K562 (cell line): Measurements from ENCODE around the gene SEMA3C. TPM values are rescaled to one million over a fixed set of nuclear protein-coding genes. Genes with fewer than 3 reads are reported as not detected.

Source experiments
- ATAC-seq: fragments of 200-7000 bp; cut with Tn5 transposase; 3 replicates; pipeline ENCODE4 v1.9.1; 2020; ENCODE audit warnings: moderate library complexity
- BruUV-seq: library from RNA; stranded (reverse); fragments of 400-500 nt; replicated peaks from 2 replicates; lab custom pipeline; 2021; lab: Mats Ljungman, UMichigan
- CTCF ChIA-PET: fragments of 300-600 bp; formaldehyde crosslinking; extraction: SDS; loops from one replicate; lab custom pipeline; 2021; ENCODE audit warnings: low intra/inter-chr PET ratio; lab: Yijun Ruan, JAX
- POLR2A ChIA-PET: fragments of 300-600, 350-650 bp; sonication (Branson Sonifier 250); formaldehyde crosslinking; extraction: SDS; loops from one replicate; lab custom pipeline; 2021; ENCODE audit warnings: antibody characterized with exemption, inconsistent platforms; lab: Yijun Ruan, JAX
- DNase-seq, 4 experiments: peaks; one replicate each; pipeline versions ENCODE4 v3.0.0 to v3.0.0-alpha.2; 2011 to 2018; ENCODE audit warnings: low spot score in 3 of 4, mixed read lengths in 3 of 4; ENCODE audit errors: extremely low read depth in 1 of 4
- FAIRE-seq: peaks from 2 replicates; lab custom pipeline; 2011; peaks lifted over from hg19 to GRCh38; lab: Jason Lieb, UNC
- H2AFZ ChIP-seq: 2 replicates; pipeline ENCODE4 v1.6.0; 2011; ENCODE audit warnings: low read depth, low read length, control low read depth, inconsistent platforms
- H3K27ac ChIP-seq: fragments of 200-600 bp; 3 replicates; pipeline ENCODE4 v1.8.0; 2011; ENCODE audit warnings: low read depth, mild to moderate bottlenecking, control low read depth, inconsistent platforms, low read length, moderate library complexity, mixed read lengths; ENCODE audit errors: extremely low read depth
- H3K27me3 ChIP-seq, 2 experiments: fragments of 300-600 bp in 1 of 2; 2 replicates in 1 of 2; 3 replicates in 1 of 2; pipeline versions ENCODE4 v1.6.0 to v1.8.0; 2011; ENCODE audit warnings: inconsistent platforms in 2 of 2, low read length in 2 of 2, mild to moderate bottlenecking in 1 of 2, mixed read lengths in 1 of 2, moderate library complexity in 1 of 2; ENCODE audit not compliant: control insufficient read depth in 2 of 2, insufficient read depth in 2 of 2
- H3K36me3 ChIP-seq: fragments of 300-600 bp; 3 replicates; pipeline ENCODE4 v1.8.0; 2011; ENCODE audit warnings: mild to moderate bottlenecking, low read length, inconsistent platforms; ENCODE audit not compliant: control insufficient read depth, insufficient read depth
- H3K4me1 ChIP-seq, 2 experiments: fragments of 200-600 bp in 1 of 2; replicated peaks in 1 of 2; 2 replicates in 1 of 2; 3 replicates in 1 of 2; pipeline versions ENCODE4 v1.5.1 to v1.8.0; 2011; ENCODE audit warnings: inconsistent platforms in 2 of 2, low read length in 2 of 2, mild to moderate bottlenecking in 1 of 2, mixed read lengths in 1 of 2, moderate library complexity in 1 of 2; ENCODE audit not compliant: control insufficient read depth in 2 of 2, insufficient read depth in 2 of 2
- H3K4me2 ChIP-seq: 2 replicates; pipeline ENCODE4 v1.6.1; 2011; ENCODE audit warnings: low read length, control low read depth, inconsistent platforms, mixed read lengths; ENCODE audit not compliant: insufficient read depth
- H3K4me3 ChIP-seq: fragments of 200-600 bp; sonication (generic), shearing (Covaris generic); 2 replicates; pipeline ENCODE4 v1.5.1; 2016; ENCODE audit warnings: control low read depth, inconsistent platforms
- H3K79me2 ChIP-seq: fragments of 200-600 bp; 3 replicates; pipeline ENCODE4 v1.8.0; 2011; ENCODE audit warnings: low read length, inconsistent platforms; ENCODE audit not compliant: control insufficient read depth, insufficient read depth
- H3K9ac ChIP-seq, 2 experiments: 2 replicates each; pipeline versions ENCODE4 v1.6.0 to v1.6.1; 2011; ENCODE audit warnings: low read depth in 2 of 2, low read length in 2 of 2, control low read depth in 1 of 2, inconsistent platforms in 1 of 2, mild to moderate bottlenecking in 1 of 2, mixed read lengths in 1 of 2; ENCODE audit not compliant: insufficient read depth in 1 of 2
- H3K9me1 ChIP-seq: one replicate; pipeline ENCODE4 v1.6.0; 2011; ENCODE audit warnings: inconsistent platforms, mild to moderate bottlenecking, low read length, moderate library complexity; ENCODE audit not compliant: control insufficient read depth, insufficient read depth
- H3K9me3 ChIP-seq: replicated peaks from 2 replicates; pipeline ENCODE4 v1.5.1; 2011; ENCODE audit warnings: low read depth, low read length, inconsistent platforms; ENCODE audit not compliant: control insufficient read depth, insufficient read depth
- H4K20me1 ChIP-seq: replicated peaks from 2 replicates; pipeline ENCODE4 v1.6.1; 2011; ENCODE audit warnings: low read length, inconsistent platforms, mixed read lengths; ENCODE audit not compliant: control insufficient read depth, insufficient read depth
- ATF1 ChIP-seq, 2 experiments: fragments of 450-650 bp in 1 of 2; IDR thresholded peaks; 2 replicates each; pipeline ENCODE4 v1.6.1; 2016; ENCODE audit warnings: missing compliant biosample characterization in 1 of 2, missing genetic modification characterization in 1 of 2
- ATF7 ChIP-seq: fragments of 450-650 bp; IDR thresholded peaks from 2 replicates; pipeline ENCODE4 v1.7.1; 2014; ENCODE audit warnings: mild to moderate bottlenecking, moderate library complexity
- CSDE1 ChIP-seq, 2 experiments: fragments of 450-650 bp; IDR thresholded peaks; 2 replicates each; pipeline ENCODE4 v1.6.1; 2016; ENCODE audit warnings: mild to moderate bottlenecking in 1 of 2
- ILF3 ChIP-seq: fragments of 450-650 bp; IDR thresholded peaks from 2 replicates; pipeline ENCODE4 v1.6.1; 2018; ENCODE audit warnings: antibody characterized with exemption, mild to moderate bottlenecking, moderate library complexity, borderline replicate concordance
- KAT8 ChIP-seq: fragments of 450-650 bp; IDR thresholded peaks from 2 replicates; pipeline ENCODE4 v1.6.1; 2016; ENCODE audit warnings: low read depth, mild to moderate bottlenecking
- POLR3G ChIP-seq: IDR thresholded peaks from 2 replicates; pipeline ENCODE4 v1.6.1; 2011; ENCODE audit not compliant: insufficient read length, insufficient replicate concordance; ENCODE audit errors: extremely low read depth
- ZFP1 ChIP-seq: fragments of 450-650 bp; formaldehyde crosslinking; IDR thresholded peaks from 2 replicates; pipeline ENCODE4 v1.4.0; 2020; ENCODE audit warnings: mild to moderate bottlenecking, mixed read lengths
- ZNF695 ChIP-seq: fragments of 450-650 bp; formaldehyde crosslinking; IDR thresholded peaks from 2 replicates; pipeline ENCODE4 v1.4.0; 2020; ENCODE audit warnings: mild to moderate bottlenecking, moderate library complexity
- WGBS: fragments of 100-300 bp; shearing (Covaris generic); methylation state at CpG from one replicate; pipeline ENCODE4 v1.1.6; 2016; ENCODE audit warnings: low coverage, mixed read lengths; ENCODE audit not compliant: insufficient coverage; ENCODE audit errors: missing lambda C conversion rate; 5-methylcytosine and 5-hydroxymethylcytosine counted together
- in situ Hi-C: fragments of 300-500 bp; cut with MboI; formaldehyde crosslinking; loops from 4 replicates; pipeline ENCODE4 v1.15.0; 2018; ENCODE audit warnings: inconsistent platforms, mixed read lengths
- intact Hi-C: fragments of 100-400 bp; cut with micrococcal nuclease; formaldehyde crosslinking; loops from 2 replicates; pipeline ENCODE4 v1.14.2; 2022
- polyA plus RNA-seq, 8 experiments: library from polyadenylated mRNA; depleted of rRNA in 4 of 8; stranded (reverse) in 5 of 8; unstranded in 3 of 8; fragments of >200 nt; fragmentation: Nextera tagmentation in 2 of 8; fragmentation: Illumina TruSeq in 1 of 8; extraction: Ambion mirVana in 2 of 8; extraction: Trizol in 1 of 8; gene quantifications; 2 replicates each; pipeline versions ENCODE4 v1.2.1 to v1.2.3, GENCODE V29; 2011 to 2014; ENCODE audit warnings: inconsistent platforms in 1 of 8, missing spikeins in 1 of 8
- total RNA-seq, 7 experiments: library from RNA; depleted of rRNA in 6 of 7; stranded (reverse); fragments of >200 nt in 6 of 7; fragmentation: Illumina TruSeq in 2 of 7; extraction: Trizol in 2 of 7; gene quantifications; 2 replicates each; pipeline versions ENCODE4 v1.2.1 to v1.2.3, GENCODE V29; 2011 to 2021; ENCODE audit warnings: low replicate concordance in 1 of 7
- TF ChIP-seq, protein P1 (sequence below): fragments of 450-650 bp; IDR thresholded peaks from 2 replicates; pipeline ENCODE4 v1.6.1; 2016; ENCODE audit warnings: low read depth, mild to moderate bottlenecking, moderate library complexity
- TF ChIP-seq, protein P2 (sequence below): fragments of 250-450 bp; sonication (Bioruptor Pico); IDR thresholded peaks from 2 replicates; pipeline ENCODE4 v1.8.0; 2021; ENCODE audit warnings: moderate library complexity, mild to moderate bottlenecking, inconsistent platforms
- TF ChIP-seq, protein P3 (sequence below): conservative IDR thresholded peaks from 2 replicates; pipeline ENCODE4 v1.6.1; 2011; ENCODE audit warnings: low read depth, mild to moderate bottlenecking, low read length; ENCODE audit not compliant: control insufficient read depth

The SEMA3C gene
- total and polyA plus RNA-seq, 9 of the 15 experiments (the other 6 are each of a cell fraction or from before 2014, with no cell fraction given): 0.04 to 0.36 (median 0.12) TPM; not detected in 3

DNA sequence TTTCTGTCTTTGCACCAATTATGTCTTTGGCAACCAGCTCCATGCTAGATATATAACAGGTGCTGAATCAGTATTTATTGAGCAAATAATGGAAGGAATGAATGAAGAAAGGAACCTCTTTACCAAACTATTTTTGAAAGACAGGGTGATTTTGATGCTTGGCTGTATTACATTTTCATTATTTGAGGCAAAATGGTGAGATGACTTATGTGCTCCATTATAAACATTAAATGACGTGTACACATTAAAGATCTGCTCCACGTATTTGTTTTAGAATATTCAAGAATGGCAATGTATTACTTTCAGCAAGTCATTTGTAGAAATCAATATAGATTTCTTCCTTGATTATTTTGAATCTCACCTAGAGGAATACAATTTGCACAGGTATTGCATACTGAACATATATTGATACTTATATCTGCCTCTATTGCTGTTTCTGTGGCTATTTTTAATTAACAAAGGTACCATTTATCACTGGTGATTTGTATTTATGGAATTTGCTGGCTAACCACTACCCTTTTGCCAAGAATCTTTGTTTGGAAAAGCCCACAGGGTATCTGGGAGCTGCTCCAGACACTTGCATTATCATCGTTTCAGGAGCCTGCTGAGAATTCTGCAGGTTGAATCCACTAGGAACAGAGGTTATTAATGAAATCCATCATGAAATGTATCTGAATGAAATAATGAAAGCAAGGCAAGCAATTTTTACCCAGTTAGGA is 92.2 kb downstream of the SEMA3C start:
- no peaks in the 10 kb centered on the region for H3K36me3 ChIP-seq
- H2AFZ ChIP-seq: no peak overlapping the region
- H3K9ac ChIP-seq: no peak overlapping the region
- no peak overlapping the region for H3K4me2 ChIP-seq
- 2% methylated on average over 3 of the region's 3 CpGs for WGBS
- intact Hi-C loops: no loop called here
- H3K27ac ChIP-seq: no peak overlapping the region
- no peaks in the 10 kb centered on the region for H3K79me2 ChIP-seq
- H3K4me3 ChIP-seq: no peak overlapping the region
- no TSS peak for BruUV-seq
- in situ Hi-C loops: no loop called here
- CTCF ChIA-PET: no interaction called here
- FAIRE-seq (no peak), DNase-seq (no peak)
- no peaks in the 10 kb centered on the region for H3K9me1 ChIP-seq
- H3K27me3 ChIP-seq: no peaks in the 10 kb centered on the region
- POLR2A ChIA-PET: no interaction called here
- H3K4me1 ChIP-seq: no peaks in the 10 kb centered on the region
- no peaks in the 10 kb centered on the region for H3K9me3 ChIP-seq
- no peaks in the 10 kb centered on the region for H4K20me1 ChIP-seq
- TF ChIP-seq KAT8: no peak
- TF ChIP-seq ILF3: no peak
- no peak for TF ChIP-seq POLR3G
- no peak for TF ChIP-seq ZNF695 (CRISPR knock-in tag)
- TF ChIP-seq, protein P1, sequence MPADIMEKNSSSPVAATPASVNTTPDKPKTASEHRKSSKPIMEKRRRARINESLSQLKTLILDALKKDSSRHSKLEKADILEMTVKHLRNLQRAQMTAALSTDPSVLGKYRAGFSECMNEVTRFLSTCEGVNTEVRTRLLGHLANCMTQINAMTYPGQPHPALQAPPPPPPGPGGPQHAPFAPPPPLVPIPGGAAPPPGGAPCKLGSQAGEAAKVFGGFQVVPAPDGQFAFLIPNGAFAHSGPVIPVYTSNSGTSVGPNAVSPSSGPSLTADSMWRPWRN: no peak
- TF ChIP-seq, protein P2, sequence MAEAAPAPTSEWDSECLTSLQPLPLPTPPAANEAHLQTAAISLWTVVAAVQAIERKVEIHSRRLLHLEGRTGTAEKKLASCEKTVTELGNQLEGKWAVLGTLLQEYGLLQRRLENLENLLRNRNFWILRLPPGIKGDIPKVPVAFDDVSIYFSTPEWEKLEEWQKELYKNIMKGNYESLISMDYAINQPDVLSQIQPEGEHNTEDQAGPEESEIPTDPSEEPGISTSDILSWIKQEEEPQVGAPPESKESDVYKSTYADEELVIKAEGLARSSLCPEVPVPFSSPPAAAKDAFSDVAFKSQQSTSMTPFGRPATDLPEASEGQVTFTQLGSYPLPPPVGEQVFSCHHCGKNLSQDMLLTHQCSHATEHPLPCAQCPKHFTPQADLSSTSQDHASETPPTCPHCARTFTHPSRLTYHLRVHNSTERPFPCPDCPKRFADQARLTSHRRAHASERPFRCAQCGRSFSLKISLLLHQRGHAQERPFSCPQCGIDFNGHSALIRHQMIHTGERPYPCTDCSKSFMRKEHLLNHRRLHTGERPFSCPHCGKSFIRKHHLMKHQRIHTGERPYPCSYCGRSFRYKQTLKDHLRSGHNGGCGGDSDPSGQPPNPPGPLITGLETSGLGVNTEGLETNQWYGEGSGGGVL (CRISPR knock-in tag): no peak
- no peak for TF ChIP-seq ATF7
- no peak for TF ChIP-seq CSDE1 (IDR thresholded peaks at IDR 0.05)
- TF ChIP-seq, protein P3, sequence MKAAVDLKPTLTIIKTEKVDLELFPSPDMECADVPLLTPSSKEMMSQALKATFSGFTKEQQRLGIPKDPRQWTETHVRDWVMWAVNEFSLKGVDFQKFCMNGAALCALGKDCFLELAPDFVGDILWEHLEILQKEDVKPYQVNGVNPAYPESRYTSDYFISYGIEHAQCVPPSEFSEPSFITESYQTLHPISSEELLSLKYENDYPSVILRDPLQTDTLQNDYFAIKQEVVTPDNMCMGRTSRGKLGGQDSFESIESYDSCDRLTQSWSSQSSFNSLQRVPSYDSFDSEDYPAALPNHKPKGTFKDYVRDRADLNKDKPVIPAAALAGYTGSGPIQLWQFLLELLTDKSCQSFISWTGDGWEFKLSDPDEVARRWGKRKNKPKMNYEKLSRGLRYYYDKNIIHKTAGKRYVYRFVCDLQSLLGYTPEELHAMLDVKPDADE: no peak
- no peak for TF ChIP-seq ATF1 (CRISPR knock-in tag; IDR thresholded peaks at IDR 0.05)
- no peak for TF ChIP-seq ATF1 (tag; IDR thresholded peaks at IDR 0.05)
- no peak for TF ChIP-seq ZFP1 (CRISPR knock-in tag)
- TF ChIP-seq, all 486 proteins: peak for 0
- ATAC-seq: no peak
